Keratinocyte (primary cell): ENCODE data around the gene RNF123. TPM values are rescaled to one million over a fixed set of nuclear protein-coding genes. Genes with fewer than 3 reads are reported as not detected.

ENCODE experiments used
- DNase-seq: peaks from one replicate; pipeline ENCODE4 v3.0.0-alpha.2; 2011; ENCODE audit warnings: low read depth, missing footprints, low spot score
- FAIRE-seq: peaks from 2 replicates; lab custom pipeline; 2011; peaks lifted over from hg19 to GRCh38; lab: Jason Lieb, UNC
- H2AFZ ChIP-seq: 2 replicates; pipeline ENCODE4 v1.6.0; 2012; ENCODE audit warnings: low read length, control low read depth, inconsistent platforms; ENCODE audit not compliant: control insufficient read depth
- H3K27ac ChIP-seq: 2 replicates; pipeline ENCODE4 v1.5.1; 2011; ENCODE audit warnings: low read length; ENCODE audit not compliant: control insufficient read depth, insufficient read depth
- H3K27me3 ChIP-seq: 3 replicates; pipeline ENCODE4 v1.6.0; 2011; ENCODE audit warnings: low read length; ENCODE audit not compliant: control insufficient read depth, insufficient read depth; ENCODE audit errors: extremely low read depth
- H3K36me3 ChIP-seq, 2 experiments: 2 replicates in 1 of 2; 3 replicates in 1 of 2; pipeline ENCODE4 v1.5.1; 2011; ENCODE audit warnings: low read length in 2 of 2, mild to moderate bottlenecking in 1 of 2; ENCODE audit not compliant: control insufficient read depth in 2 of 2, insufficient read depth in 2 of 2; ENCODE audit errors: extremely low read depth in 1 of 2
- H3K4me1 ChIP-seq: 3 replicates; pipeline ENCODE4 v1.5.1; 2011; ENCODE audit warnings: low read length; ENCODE audit not compliant: control insufficient read depth, insufficient read depth; ENCODE audit errors: extremely low read depth
- H3K4me2 ChIP-seq: 3 replicates; pipeline ENCODE4 v1.6.0; 2011; ENCODE audit warnings: low read depth, low read length; ENCODE audit not compliant: control insufficient read depth, insufficient read depth; ENCODE audit errors: extremely low read depth
- H3K4me3 ChIP-seq, 3 experiments: fragments of 200-600 bp in 1 of 3; sonication (generic) in 1 of 3; 2 replicates in 2 of 3; 3 replicates in 1 of 3; pipeline ENCODE4 v1.5.1; 2011 to 2016; ENCODE audit warnings: low read length in 3 of 3, mild to moderate bottlenecking in 3 of 3, control low read depth in 2 of 3, inconsistent platforms in 1 of 3, low read depth in 1 of 3, mixed read lengths in 1 of 3, mixed run types in 1 of 3, moderate library complexity in 1 of 3; ENCODE audit not compliant: control insufficient read depth in 2 of 3, insufficient read depth in 2 of 3; ENCODE audit errors: extremely low read depth in 1 of 3
- H3K79me2 ChIP-seq: 2 replicates; pipeline ENCODE4 v1.6.0; 2012; ENCODE audit warnings: low read length; ENCODE audit not compliant: control insufficient read depth, insufficient read depth
- H3K9ac ChIP-seq: 3 replicates; pipeline ENCODE4 v1.6.0; 2011; ENCODE audit warnings: low read length; ENCODE audit not compliant: control insufficient read depth, insufficient read depth; ENCODE audit errors: extremely low read depth
- H3K9me1 ChIP-seq: 3 replicates; pipeline ENCODE4 v1.6.0; 2011; ENCODE audit warnings: low read length; ENCODE audit not compliant: control insufficient read depth, insufficient read depth; ENCODE audit errors: extremely low read depth
- H3K9me3 ChIP-seq: 2 replicates; pipeline ENCODE4 v1.5.1; 2012; ENCODE audit warnings: low read depth, low read length; ENCODE audit not compliant: control insufficient read depth
- H4K20me1 ChIP-seq: 3 replicates; pipeline ENCODE4 v1.6.0; 2011; ENCODE audit warnings: low read length; ENCODE audit not compliant: control insufficient read depth, insufficient read depth; ENCODE audit errors: extremely low read depth
- EZH2 ChIP-seq: IDR thresholded peaks from one replicate; pipeline ENCODE4 v1.6.1; 2012; ENCODE audit warnings: inconsistent platforms, mild to moderate bottlenecking, low read length, moderate library complexity
- dilution Hi-C: fragments of 300-500 bp; cut with MboI; formaldehyde crosslinking; loops from one replicate; pipeline ENCODE4 v1.7.0; 2020; ENCODE audit warnings: low sequenced_read_pairs; ENCODE audit not compliant: extremely low pct_ligation_motif_present
- polyA plus RNA-seq, 5 experiments: library from polyadenylated mRNA; depleted of rRNA in 3 of 5; stranded (reverse) in 3 of 5; stranded (forward) in 1 of 5; unstranded in 1 of 5; fragments of >200 nt; gene quantifications; 1 replicate in 1 of 5; 2 replicates in 3 of 5; 3 replicates in 1 of 5; pipeline versions ENCODE4 v1.2.1 to v1.2.3, GENCODE V29; 2011 to 2012; ENCODE audit warnings: missing spikeins in 2 of 5, low read depth in 1 of 5, low replicate concordance in 1 of 5
- TF ChIP-seq, protein P1 (sequence below), 3 experiments: IDR thresholded peaks in 1 of 3; conservative IDR thresholded peaks in 1 of 3; optimal IDR thresholded peaks in 1 of 3; 2 replicates in 2 of 3; 3 replicates in 1 of 3; pipeline versions ENCODE3 to v1.5.1; 2011; ENCODE audit warnings: low read length in 3 of 3, mild to moderate bottlenecking in 3 of 3, moderate library complexity in 2 of 3, control low read depth in 1 of 3, inconsistent platforms in 1 of 3; ENCODE audit not compliant: insufficient read depth in 2 of 3; ENCODE audit errors: extremely low read depth in 1 of 3

The RNF123 gene
- polyA plus RNA-seq, 1 donor (not counting 4 experiments of a cell fraction or from before 2014, with no cell fraction given): 18.1 TPM

GRCh38 chr3:49641921-49642707, 47.2 kb upstream of the RNF123 start:
- Histone ChIP-seq H3K27me3 (peaks cover 7% of the 10 kb centered on the region), H3K79me2 (no peaks in the 10 kb centered on the region), H2AFZ (no peak overlapping the region), H3K4me1 (peaks cover 19% of the 10 kb centered on the region), H3K36me3 (no peaks in the 10 kb centered on the region), H3K9ac (no peak overlapping the region), H4K20me1 (no peaks in the 10 kb centered on the region), H3K9me1 (peaks cover 3% of the 10 kb centered on the region), H3K27ac (no peak overlapping the region), H3K4me2 (no peak overlapping the region), H3K9me3 (no peaks in the 10 kb centered on the region), H3K4me3 (no peak overlapping the region)
- FAIRE-seq (no peak), DNase-seq (no peak)
- dilution Hi-C loops: no loop called here
- TF ChIP-seq, protein P1, sequence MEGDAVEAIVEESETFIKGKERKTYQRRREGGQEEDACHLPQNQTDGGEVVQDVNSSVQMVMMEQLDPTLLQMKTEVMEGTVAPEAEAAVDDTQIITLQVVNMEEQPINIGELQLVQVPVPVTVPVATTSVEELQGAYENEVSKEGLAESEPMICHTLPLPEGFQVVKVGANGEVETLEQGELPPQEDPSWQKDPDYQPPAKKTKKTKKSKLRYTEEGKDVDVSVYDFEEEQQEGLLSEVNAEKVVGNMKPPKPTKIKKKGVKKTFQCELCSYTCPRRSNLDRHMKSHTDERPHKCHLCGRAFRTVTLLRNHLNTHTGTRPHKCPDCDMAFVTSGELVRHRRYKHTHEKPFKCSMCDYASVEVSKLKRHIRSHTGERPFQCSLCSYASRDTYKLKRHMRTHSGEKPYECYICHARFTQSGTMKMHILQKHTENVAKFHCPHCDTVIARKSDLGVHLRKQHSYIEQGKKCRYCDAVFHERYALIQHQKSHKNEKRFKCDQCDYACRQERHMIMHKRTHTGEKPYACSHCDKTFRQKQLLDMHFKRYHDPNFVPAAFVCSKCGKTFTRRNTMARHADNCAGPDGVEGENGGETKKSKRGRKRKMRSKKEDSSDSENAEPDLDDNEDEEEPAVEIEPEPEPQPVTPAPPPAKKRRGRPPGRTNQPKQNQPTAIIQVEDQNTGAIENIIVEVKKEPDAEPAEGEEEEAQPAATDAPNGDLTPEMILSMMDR (optimal IDR thresholded peaks at IDR 0.05 in 1 of 3, IDR thresholded peaks at IDR 0.05 in 1 of 3, conservative IDR thresholded peaks at IDR 0.05 in 1 of 3; ENCODE audit: extremely low read depth in 1 of 3, insufficient read depth in 2 of 3, low read length in 3 of 3): no peak
- TF ChIP-seq EZH2: no peak

GRCh38 chr3:49642708-49643145, 46.6 kb upstream of the RNF123 start:
- H3K9me1 ChIP-seq: no peaks in the 10 kb centered on the region
- H3K4me1 ChIP-seq: peaks cover 13% of the 10 kb centered on the region
- H4K20me1 ChIP-seq: no peaks in the 10 kb centered on the region
- H2AFZ ChIP-seq: no peak overlapping the region
- TF ChIP-seq EZH2: no peak
- TF ChIP-seq, protein P1 (optimal IDR thresholded peaks at IDR 0.05 in 1 of 3, IDR thresholded peaks at IDR 0.05 in 1 of 3, conservative IDR thresholded peaks at IDR 0.05 in 1 of 3; ENCODE audit: extremely low read depth in 1 of 3, insufficient read depth in 2 of 3, low read length in 3 of 3): no peak
- no peaks in the 10 kb centered on the region for H3K79me2 ChIP-seq
- no peaks in the 10 kb centered on the region for H3K9me3 ChIP-seq
- H3K36me3 ChIP-seq: no peaks in the 10 kb centered on the region
- no peak for FAIRE-seq
- H3K4me2 ChIP-seq: no peak overlapping the region
- H3K9ac ChIP-seq: no peak overlapping the region
- DNase-seq: no peak
- H3K27ac ChIP-seq: no peak overlapping the region
- dilution Hi-C loops: no loop called here
- no peak overlapping the region for H3K4me3 ChIP-seq
- H3K27me3 ChIP-seq: peaks cover 7% of the 10 kb centered on the region
